ENCODE data around the gene NUDT7. TPM values are rescaled to one million over a fixed set of nuclear protein-coding genes. Genes with fewer than 3 reads are reported as not detected.

NUDT7 gene
- total and polyA plus RNA-seq, 2 donors (not counting 3 experiments of a cell fraction or from before 2014, with no cell fraction given), result 6.2 to 6.5 TPM

- POLR2A ChIA-PET, result no interaction called here
- H3K4me2 ChIP-seq (ENCODE audit: insufficient read depth, low read length), result no peak overlapping the region
- H3K27ac ChIP-seq (ENCODE audit: insufficient read depth, low read depth, low read length), result no peak overlapping the region
- peaks cover 4% of the 10 kb centered on the region for H3K4me1 ChIP-seq (ENCODE audit: control insufficient read depth, extremely low read depth, insufficient read depth, low read length)
- no peaks in the 10 kb centered on the region for H3K79me2 ChIP-seq (ENCODE audit: control insufficient read depth, insufficient read depth, low read length)
- FAIRE-seq, result no peak
- peaks cover 28 to 41% of the 10 kb centered on the region in 2 experiments for H3K27me3 ChIP-seq (ENCODE audit: control insufficient read depth in 2 of 2, insufficient read depth in 2 of 2, low read length in 2 of 2)
- TF ChIP-seq GATA2 (IDR thresholded peaks at IDR 0.05; ENCODE audit: insufficient read depth, insufficient read length, low read depth, low read length) (no peak), MAX (IDR thresholded peaks at IDR 0.05; ENCODE audit: insufficient read depth, insufficient read length) (no peak), POLR2AphosphoS5 (IDR thresholded peaks at IDR 0.05; ENCODE audit: insufficient read depth, low read depth, low read length) (no peak), CTCF (IDR thresholded peaks at IDR 0.05; ENCODE audit: extremely low read depth in 1 of 2, insufficient read depth in 1 of 2, low read depth in 1 of 2, low read length in 2 of 2) (no peak), POLR2A (IDR thresholded peaks at IDR 0.05; ENCODE audit: low read depth, low read length) (no peak), MYC (IDR thresholded peaks at IDR 0.05; ENCODE audit: low read depth, low read length) (no peak), JUN (IDR thresholded peaks at IDR 0.05; ENCODE audit: borderline replicate concordance, insufficient read depth, insufficient read length, low read depth) (no peak), EZH2 (IDR thresholded peaks at IDR 0.05; ENCODE audit: borderline replicate concordance, low read depth, low read length, severe bottlenecking) (no peak), FOS (IDR thresholded peaks at IDR 0.05; ENCODE audit: borderline replicate concordance, insufficient read depth, low read length) (no peak)
- intact Hi-C loops (cut with micrococcal nuclease) (loop anchor here (5.0 kb wide), 1 partner anchor 190 kb away; no protein-coding TSS in a partner anchor), dilution Hi-C loops (cut with MboI; ENCODE audit: extremely low pct_ligation_motif_present, low sequenced_read_pairs) (no loop called here)
- no peak overlapping the region for H3K9ac ChIP-seq (replicated peaks; ENCODE audit: extremely low read depth, insufficient read depth, low read length)
- no peaks in the 10 kb centered on the region for H3K9me3 ChIP-seq (replicated peaks; ENCODE audit: control insufficient read depth, insufficient read depth, low read length)
- H2AFZ ChIP-seq (ENCODE audit: low read depth, low read length), result no peak overlapping the region
- no peak overlapping the region for H3K4me3 ChIP-seq (replicated peaks in 1 of 3; ENCODE audit: insufficient read depth in 1 of 3, low read depth in 1 of 3, low read length in 3 of 3)
- CTCF ChIA-PET, result no interaction called here
- BruUV-seq (replicated peaks), result no TSS peak
- no peak for DNase-seq (ENCODE audit: low read depth, low spot score)
- no peaks in the 10 kb centered on the region for H3K36me3 ChIP-seq (ENCODE audit: control insufficient read depth in 2 of 2, extremely low read depth in 1 of 2, insufficient read depth in 2 of 2, low read length in 2 of 2)
- no peaks in the 10 kb centered on the region for H4K20me1 ChIP-seq (replicated peaks; ENCODE audit: control insufficient read depth, extremely low read depth, insufficient read depth, low read length)
- no peaks in the 10 kb centered on the region for H3K9me1 ChIP-seq (replicated peaks; ENCODE audit: control insufficient read depth, extremely low read depth, insufficient read depth, low read length)
These were observed 65.1 kb downstream of the NUDT7 start for GRCh38 chr16:77787452-77787851.

All from endothelial cell of umbilical vein (primary cell).